Peyer's patch (tissue), 4 donors: ENCODE results near the gene KMO.

Experiments used
- CTCF ChIP-seq, 6 experiments: fragments of 450-650 bp in 4 of 6; fragments of 200-600 bp in 2 of 6; sonication (generic) in 1 of 6; IDR thresholded peaks; one replicate each; pipeline ENCODE4 v1.5.1; 2017 to 2019; ENCODE audit warnings: antibody characterized with exemption in 6 of 6, mild to moderate bottlenecking in 3 of 6, moderate library complexity in 1 of 6
- POLR2A ChIP-seq, 2 donors: fragments of 450-650 bp; IDR thresholded peaks; one replicate each; pipeline ENCODE4 v1.5.1; 2017; ENCODE audit warnings: antibody characterized with exemption in 2 of 2, mild to moderate bottlenecking in 2 of 2, moderate library complexity in 2 of 2

- TF ChIP-seq CTCF (IDR thresholded peaks at IDR 0.05) = no peak
- no peak for TF ChIP-seq POLR2A (IDR thresholded peaks at IDR 0.05)
Observed at GRCh38 chr1:241557551-241558193, 25.5 kb downstream of the KMO start.
